Testis (tissue), 3 donors: Measurements from ENCODE around the gene STIM2. TPM values are rescaled to one million over a fixed set of nuclear protein-coding genes. Genes with fewer than 3 reads are reported as not detected.
"Not testable (repeated sequence)": the region's sequence is repeated elsewhere in the genome, so short reads cannot be mapped to it uniquely, and the experiment has no call there.

ENCODE experiments used
- DNase-seq: peaks from one replicate; pipeline ENCODE4 v3.0.0-alpha.2; 2019
- H3K27ac ChIP-seq, 2 donors: fragments of 200-600 bp; sonication (generic); one replicate each; pipeline ENCODE4 v1.5.1; 2019
- H3K27me3 ChIP-seq: fragments of 200-600 bp; sonication (generic); one replicate; pipeline ENCODE4 v1.5.1; 2019
- H3K36me3 ChIP-seq: fragments of 200-600 bp; sonication (generic); one replicate; pipeline ENCODE4 v1.5.1; 2017; ENCODE audit warnings: low read depth; ENCODE audit errors: missing control alignments
- H3K4me1 ChIP-seq: fragments of 200-600 bp; sonication (generic); one replicate; pipeline ENCODE4 v1.5.1; 2019
- H3K4me3 ChIP-seq, 2 donors: fragments of 200-600 bp; sonication (generic); one replicate each; pipeline ENCODE4 v1.5.1; 2017 to 2019
- H3K9me3 ChIP-seq: fragments of 200-600 bp; sonication (generic); one replicate; pipeline ENCODE4 v1.5.1; 2017
- CTCF ChIP-seq, 3 experiments: fragments of 450-650 bp in 2 of 3; fragments of 200-600 bp in 1 of 3; sonication (generic) in 1 of 3; IDR thresholded peaks; one replicate each; pipeline ENCODE4 v1.5.1; 2016 to 2019; ENCODE audit warnings: antibody characterized with exemption in 3 of 3, mild to moderate bottlenecking in 2 of 3, moderate library complexity in 1 of 3
- POLR2A ChIP-seq: fragments of 450-650 bp; IDR thresholded peaks from one replicate; pipeline ENCODE4 v1.6.1; 2017; ENCODE audit warnings: antibody characterized with exemption, mild to moderate bottlenecking, moderate library complexity
- WGBS, 2 donors: methylation state at CpG; one replicate each; pipeline ENCODE4 v1.1.5; 2018; 5-methylcytosine and 5-hydroxymethylcytosine counted together
- intact Hi-C: fragments of 100-400 bp; cut with DNase I; formaldehyde crosslinking; loops from one replicate; pipeline ENCODE4 v1.15.1; 2023; ENCODE audit warnings: low total_unique reads
- polyA plus RNA-seq: library from polyadenylated mRNA; stranded (reverse); fragments of 350-450 nt; fragmentation: Illumina TruSeq; extraction: RNeasy Lipid Tissue Mini Kit (QIAGEN cat#74804); gene quantifications from one replicate; pipeline ENCODE4 v1.2.3, GENCODE V29; 2014; ENCODE audit warnings: low read depth, low replicate concordance; ENCODE audit not compliant: insufficient read depth
- total RNA-seq, 2 donors: library from RNA; depleted of rRNA; stranded (reverse); fragments of >200 nt; gene quantifications; one replicate each; pipeline ENCODE4 v1.2.3, GENCODE V29; 2016

The STIM2 gene
- total and polyA plus RNA-seq, 3 donors from 2014 or later, result 14.3 to 35.0 (median 29.4) TPM

GRCh38 chr4:26891054-26891453 is 30.4 kb downstream of the STIM2 start:
- intact Hi-C loops, result no loop called here
- Histone ChIP-seq H3K9me3 (no peaks in the 10 kb centered on the region), H3K27ac (no peak overlapping the region), H3K27me3 (no peaks in the 10 kb centered on the region), H3K4me3 (no peak overlapping the region), H3K36me3 (no peaks in the 10 kb centered on the region), H3K4me1 (no peaks in the 10 kb centered on the region)
- TF ChIP-seq CTCF (IDR thresholded peaks at IDR 0.05) (no peak), POLR2A (no peak)
- no peak for DNase-seq

- Histone ChIP-seq H3K36me3 (no peaks in the 10 kb centered on the region), H3K4me1 (no peaks in the 10 kb centered on the region), H3K27ac (no peak overlapping the region), H3K4me3 (no peak overlapping the region), H3K9me3 (no peaks in the 10 kb centered on the region), H3K27me3 (no peaks in the 10 kb centered on the region)
- DNase-seq, result no peak
- TF ChIP-seq CTCF (IDR thresholded peaks at IDR 0.05), result no peak
- TF ChIP-seq POLR2A, result no peak
- intact Hi-C loops, result no loop called here
- WGBS, 2 donors, result 93 to 96% methylated on average over 6 of the region's 6 CpGs
Measured at GRCh38 chr4:26891867-26892266, 31.2 kb downstream of the STIM2 start.

GRCh38 chr4:26892480-26893150 is 32.0 kb downstream of the STIM2 start:
- TF ChIP-seq CTCF (IDR thresholded peaks at IDR 0.05), result no peak
- no peak for TF ChIP-seq POLR2A
- Histone ChIP-seq H3K27me3 (no peaks in the 10 kb centered on the region), H3K4me1 (no peaks in the 10 kb centered on the region), H3K4me3 (no peak overlapping the region), H3K27ac (no peak overlapping the region), H3K36me3 (no peaks in the 10 kb centered on the region), H3K9me3 (no peaks in the 10 kb centered on the region)
- 86 to 87% methylated on average over 3 of the region's 3 CpGs for WGBS, 2 donors
- DNase-seq, result no peak
- intact Hi-C loops, result no loop called here

- no peak for DNase-seq
- Histone ChIP-seq H3K4me1 (no peaks in the 10 kb centered on the region), H3K9me3 (no peaks in the 10 kb centered on the region), H3K4me3 (no peak overlapping the region), H3K27ac (no peak overlapping the region), H3K36me3 (no peaks in the 10 kb centered on the region), H3K27me3 (no peaks in the 10 kb centered on the region)
- 83 to 87% methylated on average over 2 of the region's 2 CpGs for WGBS, 2 donors
- TF ChIP-seq POLR2A, result no peak
- intact Hi-C loops, result no loop called here
Measured at GRCh38 chr4:26893491-26893890, 32.9 kb downstream of the STIM2 start.

GRCh38 chr4:26894881-26895280 is 34.2 kb downstream of the STIM2 start:
- 91 to 96% methylated on average over 7 of the region's 7 CpGs for WGBS, 2 donors
- intact Hi-C loops, H3K27me3 ChIP-seq, H3K9me3 ChIP-seq, H3K4me1 ChIP-seq, H3K27ac ChIP-seq, H3K36me3 ChIP-seq, DNase-seq, H3K4me3 ChIP-seq: not testable (repeated sequence)

- intact Hi-C loops, result no loop called here
- Histone ChIP-seq H3K27me3 (no peaks in the 10 kb centered on the region), H3K4me1 (no peaks in the 10 kb centered on the region), H3K27ac (no peak overlapping the region), H3K9me3 (no peaks in the 10 kb centered on the region), H3K4me3 (no peak overlapping the region), H3K36me3 (no peaks in the 10 kb centered on the region)
- no peak for DNase-seq
- TF ChIP-seq CTCF (IDR thresholded peaks at IDR 0.05), result no peak
- no peak for TF ChIP-seq POLR2A
- WGBS, 2 donors, result 86 to 90% methylated on average over 2 of the region's 2 CpGs
Measured at GRCh38 chr4:26896636-26897035, 36.0 kb downstream of the STIM2 start.
